ENCODE measurements around the gene OOSP2.
"Not testable (repeated sequence)": the region's sequence is repeated elsewhere in the genome, so short reads cannot be mapped to it uniquely, and the experiment has no call there.

The OOSP2 gene

DNA sequence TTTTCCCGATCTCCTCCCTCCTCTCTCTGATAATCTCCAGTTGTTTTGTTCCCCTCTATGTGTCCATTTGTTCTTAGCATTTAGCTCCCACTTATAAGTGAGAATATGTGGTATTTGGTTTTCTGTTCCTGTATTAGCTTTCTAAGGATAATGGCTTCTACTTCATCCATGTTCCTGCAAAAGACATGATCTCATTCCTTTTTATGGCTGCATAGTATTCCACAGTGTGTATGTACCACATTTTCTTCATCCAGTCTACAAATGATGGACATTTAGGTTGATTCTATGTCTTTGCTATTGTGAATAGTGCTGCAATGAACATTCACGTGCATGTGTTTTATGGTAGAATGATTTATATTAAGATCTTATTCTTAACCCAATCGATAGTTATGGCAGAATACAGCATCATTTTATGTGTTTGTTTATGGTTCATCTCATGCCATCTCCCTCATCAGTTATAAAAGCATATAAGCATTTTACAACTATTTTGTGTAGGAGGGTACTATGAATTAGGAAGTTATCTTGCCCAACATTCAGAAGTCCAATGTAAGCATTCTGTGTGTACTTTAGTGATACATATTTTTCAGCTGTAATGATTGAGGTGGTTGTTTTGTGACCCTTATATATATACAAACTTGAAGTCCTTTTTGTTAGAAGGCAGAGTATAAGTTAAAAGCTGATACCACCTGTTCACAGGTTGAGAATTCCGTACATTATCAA is 19.5 kb downstream of the OOSP2 start:
- H3K4me3 ChIP-seq = no peak overlapping the region
- TF ChIP-seq, protein P1, sequence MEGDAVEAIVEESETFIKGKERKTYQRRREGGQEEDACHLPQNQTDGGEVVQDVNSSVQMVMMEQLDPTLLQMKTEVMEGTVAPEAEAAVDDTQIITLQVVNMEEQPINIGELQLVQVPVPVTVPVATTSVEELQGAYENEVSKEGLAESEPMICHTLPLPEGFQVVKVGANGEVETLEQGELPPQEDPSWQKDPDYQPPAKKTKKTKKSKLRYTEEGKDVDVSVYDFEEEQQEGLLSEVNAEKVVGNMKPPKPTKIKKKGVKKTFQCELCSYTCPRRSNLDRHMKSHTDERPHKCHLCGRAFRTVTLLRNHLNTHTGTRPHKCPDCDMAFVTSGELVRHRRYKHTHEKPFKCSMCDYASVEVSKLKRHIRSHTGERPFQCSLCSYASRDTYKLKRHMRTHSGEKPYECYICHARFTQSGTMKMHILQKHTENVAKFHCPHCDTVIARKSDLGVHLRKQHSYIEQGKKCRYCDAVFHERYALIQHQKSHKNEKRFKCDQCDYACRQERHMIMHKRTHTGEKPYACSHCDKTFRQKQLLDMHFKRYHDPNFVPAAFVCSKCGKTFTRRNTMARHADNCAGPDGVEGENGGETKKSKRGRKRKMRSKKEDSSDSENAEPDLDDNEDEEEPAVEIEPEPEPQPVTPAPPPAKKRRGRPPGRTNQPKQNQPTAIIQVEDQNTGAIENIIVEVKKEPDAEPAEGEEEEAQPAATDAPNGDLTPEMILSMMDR (IDR thresholded peaks at IDR 0.05) = no peak
- no peak overlapping the region for H3K27ac ChIP-seq
- no peak for DNase-seq (ENCODE audit: low spot score)

DNA sequence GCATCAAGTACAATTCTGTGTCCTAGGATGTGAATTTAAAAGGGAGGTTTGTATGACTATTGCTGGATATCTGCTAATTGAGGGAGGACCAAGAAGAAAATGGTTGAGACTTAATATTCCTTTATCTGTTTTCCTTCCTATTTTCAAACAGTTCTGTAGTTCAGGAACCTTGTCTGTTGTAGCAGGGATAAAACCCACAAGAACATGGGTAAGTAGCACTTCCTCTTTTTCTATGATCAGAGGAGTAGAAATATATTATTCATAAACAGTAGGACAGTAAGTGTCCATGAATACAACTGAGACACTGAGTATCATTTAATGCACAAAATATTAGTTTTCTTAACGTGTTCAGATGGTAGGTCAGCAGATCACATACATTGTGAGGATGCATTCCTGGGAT is 23.9 kb downstream of the OOSP2 start:
- no peak overlapping the region for H3K27ac ChIP-seq
- no peak for DNase-seq (ENCODE audit: low spot score)
- TF ChIP-seq, protein P1 (IDR thresholded peaks at IDR 0.05) = no peak
- H3K4me3 ChIP-seq = no peak overlapping the region

DNA sequence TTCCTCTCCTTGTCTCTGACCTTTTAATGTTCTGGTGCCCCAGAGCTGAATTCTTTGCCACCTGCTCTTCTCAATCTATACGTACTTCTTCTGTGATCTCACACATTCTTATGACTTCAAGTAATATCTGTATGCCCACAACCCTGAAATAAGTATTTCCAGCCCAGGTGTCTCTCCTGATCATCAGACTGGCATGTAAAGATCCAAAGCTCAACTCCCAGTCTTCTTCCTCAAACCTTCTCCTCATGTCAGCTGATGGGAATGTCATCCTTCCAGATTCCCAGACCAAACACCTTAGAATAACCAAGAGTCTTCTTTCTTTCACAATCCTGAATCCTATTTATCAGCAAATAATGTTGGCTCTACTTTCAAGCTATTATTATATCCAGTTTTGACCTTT is 25.6 kb downstream of the OOSP2 start:
- Histone ChIP-seq H3K27ac (no peak overlapping the region), H3K4me3 (no peak overlapping the region)
- DNase-seq (ENCODE audit: low spot score) = no peak
- TF ChIP-seq, protein P1 (IDR thresholded peaks at IDR 0.05) = no peak

DNA sequence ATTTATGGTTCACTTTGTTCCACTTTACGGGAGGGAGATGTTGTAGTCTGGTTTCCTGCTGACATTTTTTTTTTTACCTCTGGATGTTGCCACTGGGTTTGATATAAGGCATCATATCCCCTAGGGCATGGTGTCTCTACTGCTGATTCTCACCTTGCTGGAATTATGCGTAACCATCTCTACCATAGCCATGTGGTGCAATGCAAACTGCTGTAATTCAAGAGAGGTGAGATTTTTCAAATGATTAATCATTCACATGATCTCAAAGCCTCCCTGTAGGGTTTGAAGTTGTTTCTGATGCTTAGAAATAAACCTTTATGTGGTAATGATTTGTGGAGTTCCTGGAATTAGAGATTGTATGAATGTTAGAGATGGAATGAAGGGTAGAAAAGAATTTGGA is 29.2 kb downstream of the OOSP2 start:
- TF ChIP-seq, protein P1 (IDR thresholded peaks at IDR 0.05) = no peak
- Histone ChIP-seq H3K27ac (no peak overlapping the region), H3K4me3 (no peak overlapping the region)
- DNase-seq (ENCODE audit: low spot score) = no peak

DNA sequence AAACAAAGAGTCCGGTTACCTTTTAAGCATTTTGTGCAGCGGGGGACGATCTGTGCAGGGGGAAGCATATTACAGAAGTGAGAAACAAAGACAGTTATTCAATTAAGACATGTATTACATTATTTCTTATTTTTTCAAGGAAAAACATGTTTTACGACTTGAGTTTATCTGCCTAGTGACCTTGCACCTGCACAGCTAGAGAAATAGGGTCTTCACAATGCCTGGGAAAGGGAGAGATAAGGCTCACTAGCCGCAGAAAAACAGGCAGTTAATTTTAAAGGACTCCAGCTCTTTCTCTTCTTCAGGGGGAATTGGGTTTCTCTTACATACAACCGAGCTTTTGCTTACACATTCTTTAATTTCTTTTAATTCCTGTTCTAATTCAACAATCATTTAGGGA is 31.4 kb downstream of the OOSP2 start:
- not testable (repeated sequence) for H3K27ac ChIP-seq; DNase-seq (ENCODE audit: low spot score); H3K4me3 ChIP-seq

DNA sequence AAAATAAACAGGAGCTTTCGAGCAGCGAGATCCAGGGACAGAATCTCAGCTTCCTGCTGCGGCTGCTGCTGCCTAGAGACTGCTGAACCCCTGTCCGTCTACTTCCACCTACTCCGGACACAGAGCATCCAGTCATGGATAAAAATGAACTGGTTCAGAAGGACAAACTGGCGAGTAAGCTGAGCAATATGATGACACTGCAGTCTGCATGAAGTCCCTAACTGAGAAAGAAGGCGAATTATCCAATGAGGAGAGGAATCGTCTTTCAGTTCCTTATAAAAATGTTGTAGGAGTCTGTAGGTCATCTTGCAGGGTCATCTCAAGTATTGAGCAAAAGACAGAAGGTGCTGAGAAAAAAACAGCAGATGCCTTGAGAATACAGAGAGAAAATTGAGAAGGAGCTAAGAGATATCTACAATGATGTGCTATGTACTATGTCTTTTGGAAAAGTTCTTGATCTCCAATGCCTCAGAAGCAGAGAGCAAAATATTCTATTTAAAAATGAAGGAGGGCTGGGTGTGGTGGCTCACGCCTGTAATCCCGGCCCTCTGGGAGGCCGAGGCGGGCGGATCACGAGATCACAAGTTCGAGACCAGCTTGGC is 37.1 kb downstream of the OOSP2 start:
- TF ChIP-seq, protein P1 (IDR thresholded peaks at IDR 0.05) = no peak
- DNase-seq (ENCODE audit: low spot score) = no peak
- H3K27ac ChIP-seq = no peak overlapping the region
- H3K4me3 ChIP-seq = no peak overlapping the region

DNA sequence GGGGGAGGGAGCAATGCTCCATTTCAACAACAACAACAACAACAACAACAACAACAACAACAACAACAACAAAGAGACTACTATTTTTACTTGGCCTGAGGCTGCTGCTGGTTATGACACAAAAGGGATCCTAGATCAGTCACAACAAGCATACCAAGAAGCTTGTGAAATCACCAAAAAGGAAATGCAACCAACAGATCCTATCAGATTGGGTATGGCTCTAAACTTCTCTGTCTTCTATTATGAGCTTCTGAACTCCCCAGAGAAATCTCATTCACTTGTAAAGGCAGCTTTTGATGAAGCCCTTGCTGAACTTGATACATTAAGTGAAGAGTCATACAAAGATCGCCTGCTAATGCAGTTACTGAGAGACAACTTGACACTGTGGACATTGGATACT is 37.8 kb downstream of the OOSP2 start:
- TF ChIP-seq, protein P1 (IDR thresholded peaks at IDR 0.05) = no peak
- Histone ChIP-seq H3K4me3 (no peak overlapping the region), H3K27ac (no peak overlapping the region)
- DNase-seq (ENCODE audit: low spot score) = no peak

Data from coronary artery (tissue), 2 donors.